ENCODE measurements around the gene SYTL1.

The SYTL1 gene

DNA sequence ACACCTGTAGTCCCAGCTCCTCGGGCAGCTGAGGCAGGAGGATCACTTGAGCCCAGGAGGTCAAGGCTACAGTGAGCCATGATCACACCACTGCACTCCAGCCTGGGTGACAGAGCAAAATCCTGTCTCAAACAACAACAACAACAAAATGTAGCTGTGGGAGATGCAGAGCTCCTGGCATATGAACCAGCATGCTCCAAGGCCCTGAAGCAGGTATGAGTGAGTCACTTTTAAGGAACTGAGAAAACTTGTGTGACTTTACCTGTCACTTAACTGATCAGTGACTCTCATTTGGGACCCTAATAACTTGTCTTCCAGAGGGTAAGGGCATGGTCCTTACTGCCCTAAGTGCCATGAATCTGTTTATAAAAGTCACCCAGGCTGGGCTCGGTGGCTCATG, 39.2 kb upstream of the SYTL1 start:
- TF ChIP-seq, protein P1, sequence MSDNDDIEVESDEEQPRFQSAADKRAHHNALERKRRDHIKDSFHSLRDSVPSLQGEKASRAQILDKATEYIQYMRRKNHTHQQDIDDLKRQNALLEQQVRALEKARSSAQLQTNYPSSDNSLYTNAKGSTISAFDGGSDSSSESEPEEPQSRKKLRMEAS (IDR thresholded peaks at IDR 0.05; ENCODE audit: low read depth, low read length), result no peak
- TF ChIP-seq POLR2A (IDR thresholded peaks at IDR 0.05; ENCODE audit: extremely low read depth, insufficient read length), result no peak
- TF ChIP-seq, protein P2, sequence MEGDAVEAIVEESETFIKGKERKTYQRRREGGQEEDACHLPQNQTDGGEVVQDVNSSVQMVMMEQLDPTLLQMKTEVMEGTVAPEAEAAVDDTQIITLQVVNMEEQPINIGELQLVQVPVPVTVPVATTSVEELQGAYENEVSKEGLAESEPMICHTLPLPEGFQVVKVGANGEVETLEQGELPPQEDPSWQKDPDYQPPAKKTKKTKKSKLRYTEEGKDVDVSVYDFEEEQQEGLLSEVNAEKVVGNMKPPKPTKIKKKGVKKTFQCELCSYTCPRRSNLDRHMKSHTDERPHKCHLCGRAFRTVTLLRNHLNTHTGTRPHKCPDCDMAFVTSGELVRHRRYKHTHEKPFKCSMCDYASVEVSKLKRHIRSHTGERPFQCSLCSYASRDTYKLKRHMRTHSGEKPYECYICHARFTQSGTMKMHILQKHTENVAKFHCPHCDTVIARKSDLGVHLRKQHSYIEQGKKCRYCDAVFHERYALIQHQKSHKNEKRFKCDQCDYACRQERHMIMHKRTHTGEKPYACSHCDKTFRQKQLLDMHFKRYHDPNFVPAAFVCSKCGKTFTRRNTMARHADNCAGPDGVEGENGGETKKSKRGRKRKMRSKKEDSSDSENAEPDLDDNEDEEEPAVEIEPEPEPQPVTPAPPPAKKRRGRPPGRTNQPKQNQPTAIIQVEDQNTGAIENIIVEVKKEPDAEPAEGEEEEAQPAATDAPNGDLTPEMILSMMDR (IDR thresholded peaks at IDR 0.05; ENCODE audit: low read depth, low read length), result no peak
- TF ChIP-seq MYC (IDR thresholded peaks at IDR 0.05; ENCODE audit: low read depth, low read length), result no peak
- DNase-seq (ENCODE audit: low read depth), result no peak

DNA sequence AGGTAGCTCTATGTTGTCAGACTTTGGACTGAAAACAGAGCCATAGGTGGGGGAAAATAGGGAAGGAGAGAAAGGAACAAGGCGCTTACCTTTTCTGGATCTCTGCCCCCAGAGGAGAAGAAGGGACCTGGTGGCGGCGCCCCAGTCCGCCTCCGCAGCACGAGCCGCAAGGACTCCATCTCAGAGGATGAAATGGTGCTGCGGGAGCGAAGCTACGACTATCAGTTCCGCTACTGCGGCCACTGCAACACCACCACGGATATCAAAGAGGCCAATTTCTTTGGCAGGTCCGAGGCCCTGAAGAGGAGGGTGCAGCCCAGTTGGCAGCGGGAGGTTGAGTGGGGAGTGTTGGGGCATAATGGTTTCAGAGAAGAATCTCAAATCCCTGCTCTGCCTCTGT, 38.3 kb upstream of the SYTL1 start:
- H3K4me3 ChIP-seq (ENCODE audit: low read depth, low read length), result no peak overlapping the region
- no peak for DNase-seq (ENCODE audit: low read depth)
- TF ChIP-seq MYC (IDR thresholded peaks at IDR 0.05; ENCODE audit: low read depth, low read length) (no peak), POLR2A (IDR thresholded peaks at IDR 0.05; ENCODE audit: extremely low read depth, insufficient read length) (no peak)
- TF ChIP-seq, protein P2 (IDR thresholded peaks at IDR 0.05; ENCODE audit: low read depth, low read length), result no peak
- TF ChIP-seq, protein P1 (IDR thresholded peaks at IDR 0.05; ENCODE audit: low read depth, low read length), result no peak

More for the DNA sequence above, 39.2 kb upstream of the SYTL1 start:
- no peak overlapping the region for H3K4me3 ChIP-seq (ENCODE audit: low read depth, low read length)

DNA sequence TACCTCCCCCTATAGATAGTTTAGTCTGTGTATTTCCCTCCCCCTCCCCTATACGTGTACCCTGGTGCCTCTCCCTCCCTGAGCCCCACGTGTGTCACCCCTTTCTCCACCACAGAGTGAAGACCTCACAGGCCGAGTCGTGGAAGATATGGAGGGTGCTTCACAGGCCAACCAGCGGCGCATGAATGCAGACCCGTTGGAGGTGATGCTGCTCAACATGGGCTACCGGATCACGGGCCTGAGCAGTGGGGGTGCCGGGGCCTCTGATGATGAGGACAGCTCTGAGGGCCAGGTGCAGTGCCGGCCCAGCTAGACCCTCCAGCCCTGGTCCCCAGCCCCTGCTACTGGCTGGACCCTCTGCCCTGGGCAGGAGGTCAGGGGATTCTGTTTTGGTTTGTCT, 35.8 kb upstream of the SYTL1 start:
- DNase-seq (ENCODE audit: low read depth), result no peak
- no peak overlapping the region for H3K4me3 ChIP-seq (ENCODE audit: low read depth, low read length)
- TF ChIP-seq POLR2A (IDR thresholded peaks at IDR 0.05; ENCODE audit: extremely low read depth, insufficient read length) (no peak), MYC (IDR thresholded peaks at IDR 0.05; ENCODE audit: low read depth, low read length) (no peak)
- TF ChIP-seq, protein P2 (IDR thresholded peaks at IDR 0.05; ENCODE audit: low read depth, low read length), result no peak
- TF ChIP-seq, protein P1 (IDR thresholded peaks at IDR 0.05; ENCODE audit: low read depth, low read length), result no peak

DNA sequence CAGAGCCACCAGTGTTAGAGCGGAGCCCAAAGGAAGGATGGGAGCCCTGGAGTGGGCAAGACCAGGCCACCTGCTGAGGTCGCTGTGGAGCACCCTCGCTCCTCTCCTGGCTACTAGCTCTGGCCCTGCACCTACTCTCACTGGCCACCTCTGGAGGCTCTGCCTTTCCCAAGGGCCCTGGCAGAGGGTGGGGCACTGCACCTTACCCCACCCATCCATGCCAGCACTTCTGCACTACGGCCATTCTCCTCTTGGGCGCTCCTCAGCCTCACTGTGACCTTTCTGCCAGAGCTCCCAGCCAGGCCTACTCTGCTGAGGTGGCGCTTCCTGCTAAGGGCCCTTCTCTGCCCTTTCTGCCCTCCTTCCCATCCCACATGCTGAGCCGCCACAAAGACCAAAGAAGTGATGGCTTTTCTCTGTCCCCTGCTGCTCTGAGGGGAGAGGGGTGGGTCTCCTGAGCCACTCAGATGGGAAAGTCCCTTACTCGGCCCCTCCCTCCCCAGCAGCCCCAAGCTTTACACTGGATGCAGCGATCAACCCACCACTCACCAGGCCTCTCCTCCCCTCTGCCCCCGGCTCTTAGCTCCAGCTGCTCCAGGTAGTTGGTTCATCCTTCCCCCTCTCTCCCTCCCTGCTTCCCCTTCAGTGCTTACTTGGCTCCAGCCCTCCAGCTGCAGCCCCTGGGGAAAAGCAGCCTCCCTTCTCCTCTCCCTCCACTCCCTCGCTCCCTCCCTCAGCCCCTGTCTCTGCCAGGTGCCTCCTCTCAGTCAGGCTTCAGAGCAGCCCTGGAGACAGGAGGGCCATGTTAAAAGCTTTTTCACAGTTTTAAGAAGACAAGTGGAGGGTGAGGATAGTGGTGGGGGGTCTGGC, 34.7 kb upstream of the SYTL1 start:
- TF ChIP-seq, protein P2 (IDR thresholded peaks at IDR 0.05; ENCODE audit: low read depth, low read length), result no peak
- TF ChIP-seq, protein P1 (IDR thresholded peaks at IDR 0.05; ENCODE audit: low read depth, low read length), result no peak
- no peak for TF ChIP-seq POLR2A (IDR thresholded peaks at IDR 0.05; ENCODE audit: extremely low read depth, insufficient read length)
- TF ChIP-seq MYC (IDR thresholded peaks at IDR 0.05; ENCODE audit: low read depth, low read length), result no peak
- peak; percentile 39 for DNase-seq (ENCODE audit: low read depth)
- H3K4me3 ChIP-seq (ENCODE audit: low read depth, low read length), result no peak overlapping the region

DNA sequence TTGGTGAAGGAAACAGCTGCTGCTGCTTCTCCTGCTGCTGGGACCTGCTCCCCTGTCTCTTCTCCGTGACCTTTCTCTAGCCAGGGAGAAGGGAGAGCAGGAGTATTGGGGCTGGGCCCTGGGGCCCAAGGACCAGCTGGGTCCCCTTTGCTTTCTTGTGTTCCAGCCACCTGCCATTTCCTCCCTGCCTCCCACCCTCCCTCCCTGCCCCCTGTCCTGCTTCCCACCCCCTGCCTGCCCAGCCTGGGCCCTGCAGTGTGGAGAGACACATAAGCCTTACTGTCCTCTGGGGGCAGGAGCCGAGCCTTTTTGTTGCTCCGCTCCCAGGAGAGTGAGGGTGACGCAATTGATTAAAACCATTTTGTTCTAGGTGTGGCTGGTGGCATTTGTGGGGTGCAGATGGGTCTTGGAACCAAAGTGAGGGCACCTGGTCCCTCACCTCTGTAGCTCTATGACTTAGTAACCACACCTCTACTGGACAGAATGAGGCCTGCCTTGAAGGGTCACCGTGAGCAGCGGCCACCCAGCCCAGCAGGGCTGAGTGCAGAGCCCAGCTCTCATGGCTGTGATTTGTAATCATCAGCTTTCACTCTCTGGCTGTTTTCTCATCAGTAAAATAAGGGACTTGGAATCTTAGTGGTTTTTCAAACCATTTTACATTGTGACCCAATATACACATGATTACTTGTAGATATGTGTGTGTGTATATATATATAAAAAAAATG, 33.8 kb upstream of the SYTL1 start:
- TF ChIP-seq POLR2A (IDR thresholded peaks at IDR 0.05; ENCODE audit: extremely low read depth, insufficient read length) (no peak), MYC (IDR thresholded peaks at IDR 0.05; ENCODE audit: low read depth, low read length) (no peak)
- TF ChIP-seq, protein P2 (IDR thresholded peaks at IDR 0.05; ENCODE audit: low read depth, low read length), result no peak
- TF ChIP-seq, protein P1 (IDR thresholded peaks at IDR 0.05; ENCODE audit: low read depth, low read length), result no peak
- H3K4me3 ChIP-seq (ENCODE audit: low read depth, low read length), result no peak overlapping the region
- peak; percentile 55 for DNase-seq (ENCODE audit: low read depth)
